NCI-H146 treated with DMSO at 0.1 percent for 48 hours (cell line): ENCODE measurements around the gene OR10J1.
"Not testable (repeated sequence)": the region's sequence is repeated elsewhere in the genome, so short reads cannot be mapped to it uniquely, and the experiment has no call there.

Source experiments
- DNase-seq: peaks from one replicate; lab custom pipeline; 2025; ENCODE audit not compliant: unreplicated experiment; lab: John Stamatoyannopoulos, UW

Gene OR10J1, protein sequence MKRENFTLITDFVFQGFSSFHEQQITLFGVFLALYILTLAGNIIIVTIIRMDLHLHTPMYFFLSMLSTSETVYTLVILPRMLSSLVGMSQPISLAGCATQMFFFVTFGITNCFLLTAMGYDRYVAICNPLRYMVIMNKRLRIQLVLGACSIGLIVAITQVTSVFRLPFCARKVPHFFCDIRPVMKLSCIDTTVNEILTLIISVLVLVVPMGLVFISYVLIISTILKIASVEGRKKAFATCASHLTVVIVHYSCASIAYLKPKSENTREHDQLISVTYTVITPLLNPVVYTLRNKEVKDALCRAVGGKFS

DNA sequence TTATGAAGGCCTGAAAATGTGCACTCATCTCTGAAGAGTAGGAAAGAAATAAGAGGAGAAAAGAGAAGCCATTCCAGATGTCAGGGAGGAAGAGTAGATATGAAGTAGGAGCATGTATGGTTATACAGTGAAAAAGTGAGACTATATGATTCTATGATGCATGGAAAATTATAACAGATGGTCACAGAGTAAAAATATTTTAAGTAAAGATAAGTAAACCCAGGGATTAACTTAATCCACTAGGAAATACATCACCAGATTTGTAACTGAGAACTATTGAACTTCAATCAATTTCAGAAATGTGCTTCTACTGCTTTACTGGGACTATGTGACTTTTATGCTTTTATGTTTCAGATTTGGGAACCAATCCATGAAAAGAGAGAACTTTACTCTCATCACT, at the start of gene OR10J1:
TSS of gene OR10J1 (plus strand) at position 301 of the 400 bp plus-strand sequence. CDS start at position 371, 70 bp downstream.
- DNase-seq: no peak

DNA sequence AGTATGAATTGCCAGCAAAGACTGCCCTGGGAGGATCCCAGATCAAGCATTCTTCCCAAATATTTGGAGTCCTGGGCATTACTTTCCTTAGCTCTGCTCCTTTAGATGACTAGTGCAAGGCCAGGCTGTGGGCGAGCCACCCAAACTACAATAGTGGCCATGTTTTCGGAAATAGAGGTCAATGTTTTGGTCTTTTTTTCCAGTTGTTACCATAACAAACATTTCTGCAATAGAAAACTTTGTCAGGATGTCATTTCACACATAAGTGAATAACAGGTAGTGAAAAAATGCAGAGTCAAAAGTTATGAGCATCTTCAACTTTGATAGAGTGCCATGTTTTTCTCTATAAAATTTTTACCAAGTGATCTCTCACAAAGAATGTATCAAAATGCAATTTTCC, 32.7 kb upstream of the OR10J1 start:
- no peak for DNase-seq

DNA sequence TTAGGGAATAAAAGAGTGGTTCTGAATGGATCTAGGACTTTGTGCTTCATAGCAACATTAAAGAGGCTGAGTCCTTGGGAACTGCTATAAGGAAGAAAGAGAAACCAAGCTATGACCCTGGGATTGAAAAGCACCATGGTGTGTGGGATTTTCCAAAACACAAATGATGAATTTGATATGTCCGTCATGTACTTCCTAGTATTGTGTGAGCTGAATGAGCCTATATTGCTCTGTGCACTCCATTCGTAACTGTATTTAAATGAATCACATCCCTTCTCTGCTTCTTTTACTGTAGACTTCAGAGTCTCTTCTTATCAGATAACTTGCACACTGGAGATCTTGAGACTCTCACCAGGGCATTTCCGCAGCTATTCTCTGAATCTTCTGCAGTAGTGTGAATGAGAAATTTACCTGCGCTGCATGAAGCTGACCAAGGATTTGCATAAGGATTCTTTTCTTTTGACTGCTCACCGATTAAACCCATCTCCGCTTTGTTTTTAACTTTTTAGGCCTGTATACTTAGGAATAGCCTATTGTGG, 30.6 kb upstream of the OR10J1 start:
- DNase-seq: no peak

DNA sequence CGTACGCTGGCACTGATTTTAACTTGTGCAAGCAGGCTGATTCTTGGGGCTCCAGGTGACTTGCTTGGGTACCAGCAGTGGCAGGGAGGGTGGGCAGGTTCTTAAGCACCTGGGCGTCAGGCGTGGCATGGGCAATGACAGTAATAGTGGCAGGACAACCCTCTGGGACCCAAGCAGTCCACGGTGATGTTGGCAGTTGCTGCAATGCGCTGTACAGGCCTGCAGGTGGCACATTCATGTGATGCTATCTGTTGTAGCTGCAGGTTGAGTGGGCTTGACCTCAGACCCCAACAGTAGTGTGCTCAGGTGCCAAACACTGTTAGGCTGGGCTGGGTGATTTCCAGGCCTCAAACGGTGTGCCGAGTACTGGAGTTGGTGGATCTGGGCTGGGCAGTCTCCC, 17.7 kb upstream of the OR10J1 start:
- DNase-seq: no peak

DNA sequence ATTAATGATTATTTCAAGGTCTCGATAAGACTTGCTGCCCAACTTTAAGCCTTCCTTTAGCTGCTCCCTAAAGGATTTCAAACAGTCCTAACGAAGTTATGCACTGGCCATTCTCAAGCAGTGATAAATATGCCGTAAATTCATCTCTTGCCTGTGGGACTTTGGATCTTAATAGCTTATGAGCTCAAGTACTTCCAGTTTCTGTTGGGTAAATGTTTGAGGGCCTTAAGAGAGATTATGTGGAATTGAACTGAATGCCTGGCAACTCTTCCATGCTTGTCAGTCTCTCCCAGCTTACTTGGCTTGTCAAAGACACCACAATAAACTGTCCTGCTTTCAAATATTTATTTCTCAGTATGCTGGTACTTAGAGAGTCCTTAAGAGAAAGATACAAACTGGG, 11.0 kb upstream of the OR10J1 start:
- DNase-seq: no peak

DNA sequence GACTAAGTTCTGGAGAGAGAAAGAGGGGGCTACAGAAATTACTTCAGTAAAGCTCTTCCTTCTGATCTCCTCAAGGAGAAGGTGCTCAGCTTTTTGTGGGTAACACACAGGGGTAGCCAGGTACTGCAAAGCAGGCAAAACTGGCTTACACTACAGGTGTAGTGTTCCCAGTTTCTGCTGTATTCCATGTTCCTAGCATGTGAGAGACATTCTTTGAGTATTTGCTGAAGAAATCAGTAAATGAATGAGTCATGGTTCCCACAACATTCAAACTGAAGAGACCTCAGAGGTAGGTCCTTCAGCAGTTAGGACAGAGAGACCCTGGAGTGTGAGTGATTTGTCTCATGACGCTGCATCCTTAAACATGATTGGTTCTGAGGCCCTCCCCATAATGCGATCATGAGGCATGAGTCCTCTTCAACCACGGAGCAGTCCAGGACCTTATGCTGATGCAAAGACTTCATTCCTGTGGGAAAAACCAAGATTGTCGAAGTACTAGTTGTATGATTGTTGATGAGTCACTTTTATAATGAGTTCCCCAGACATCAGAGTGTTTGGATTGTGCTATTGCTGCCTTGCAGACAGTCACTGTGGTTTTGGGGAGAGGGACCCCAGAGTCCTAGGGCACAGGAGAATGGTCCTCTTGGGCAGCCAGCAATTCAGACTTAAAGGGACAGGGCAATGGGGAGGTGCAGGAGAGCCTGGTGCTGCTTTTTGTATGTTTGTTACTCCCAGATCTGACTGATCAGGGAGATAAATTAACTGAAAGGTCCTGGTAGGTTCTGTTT, 10.3 kb upstream of the OR10J1 start:
- no peak for DNase-seq

DNA sequence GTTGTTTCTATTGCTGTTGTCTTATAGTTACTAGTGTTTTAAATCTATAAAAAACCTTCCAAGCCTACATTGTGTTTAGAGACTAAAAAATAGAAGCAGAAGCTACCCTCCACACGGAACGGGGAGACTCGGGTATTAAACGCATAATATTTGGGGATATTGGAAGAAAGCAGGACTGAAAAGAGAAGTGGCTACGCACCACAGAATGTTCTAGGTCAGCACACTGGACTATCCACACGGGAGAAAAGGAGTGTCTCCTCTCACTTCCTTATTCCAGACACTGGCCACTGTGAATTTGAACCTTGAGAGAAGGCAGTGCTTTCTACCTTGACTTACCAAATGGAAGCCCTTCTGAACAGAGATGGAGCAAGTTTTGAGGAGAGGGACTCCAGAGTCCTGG, 8.5 kb upstream of the OR10J1 start:
- no peak for DNase-seq

DNA sequence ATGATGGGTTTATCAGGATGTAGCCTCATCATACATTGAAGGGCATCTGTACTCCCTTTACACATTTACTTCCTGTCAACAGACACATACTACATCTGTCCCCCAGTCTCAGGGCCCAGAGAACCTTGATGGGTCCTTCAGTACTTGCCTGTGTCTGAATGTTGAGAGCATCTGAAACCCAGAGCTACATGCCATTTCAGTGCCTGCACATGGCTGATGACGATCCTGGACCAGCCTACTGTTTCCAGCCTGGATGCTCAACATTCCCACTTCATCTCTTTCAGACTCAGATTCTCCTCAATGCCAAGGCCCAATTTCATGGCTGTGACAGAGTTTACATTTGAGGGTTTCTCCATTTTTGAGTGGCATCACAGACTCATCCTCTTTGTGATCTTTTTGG, 7.6 kb upstream of the OR10J1 start, which contains the start of gene OR10J4:
TSS of gene OR10J4 (plus strand) at position 301 of the 400 bp plus-strand sequence.
- no peak for DNase-seq

DNA sequence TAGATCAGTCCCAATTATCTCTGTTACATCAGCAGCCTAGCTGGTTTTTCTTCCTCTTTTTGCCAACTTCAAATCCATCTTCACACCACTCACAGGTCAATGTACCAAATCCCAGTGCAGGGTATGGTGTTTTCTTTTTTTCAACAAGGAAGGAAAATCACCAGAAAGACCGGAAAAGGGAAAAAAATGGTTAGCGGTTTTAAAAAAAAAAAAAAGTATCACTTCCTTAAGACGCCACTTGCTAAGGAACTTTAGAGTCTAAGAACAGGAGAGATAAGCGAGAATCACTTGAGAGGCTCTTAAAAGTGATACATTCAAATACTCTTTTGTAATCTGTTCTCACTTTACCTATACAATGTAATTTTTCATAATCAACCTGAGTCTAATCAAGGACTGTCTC, 3.1 kb upstream of the OR10J1 start:
- no peak for DNase-seq

DNA sequence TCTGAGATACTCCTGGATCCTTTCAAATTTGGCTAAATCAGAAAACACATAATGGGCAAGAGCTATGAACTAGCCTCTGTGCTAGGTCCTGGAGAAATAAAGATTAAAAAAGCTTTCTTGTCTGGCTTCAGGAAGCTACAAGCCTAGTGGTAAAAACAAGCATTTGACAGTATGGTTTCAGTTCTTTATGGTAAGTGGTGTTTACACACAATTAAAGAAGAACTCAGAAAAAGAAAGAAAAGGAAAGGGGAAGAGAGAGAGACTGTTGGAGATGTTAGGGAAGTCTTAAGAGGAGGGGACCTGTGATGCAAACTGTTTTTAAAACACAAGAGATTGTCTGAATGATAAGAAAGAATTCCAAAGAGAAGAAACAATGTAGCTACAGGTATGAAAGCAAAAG, 1.8 kb downstream of the OR10J1 start:
- no peak for DNase-seq

DNA sequence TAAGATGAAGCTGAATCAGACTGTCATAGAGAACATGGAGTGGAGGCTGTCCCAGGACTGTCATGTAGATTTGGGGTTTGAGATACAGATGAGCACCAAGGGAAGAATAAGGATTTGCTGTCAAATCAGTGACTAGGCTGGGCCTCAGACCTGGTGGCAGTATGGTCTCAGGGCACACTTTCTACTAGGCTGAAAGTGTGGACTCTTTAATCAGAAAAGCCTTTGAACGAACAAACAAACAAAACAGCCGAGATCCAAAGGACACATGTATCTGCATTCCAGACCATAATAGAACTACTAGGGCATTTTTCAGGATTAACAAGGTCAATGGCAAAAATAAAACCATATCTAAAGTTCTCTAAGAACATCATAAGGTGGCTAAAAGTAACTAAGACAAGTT, 2.9 kb downstream of the OR10J1 start:
- DNase-seq: no peak

DNA sequence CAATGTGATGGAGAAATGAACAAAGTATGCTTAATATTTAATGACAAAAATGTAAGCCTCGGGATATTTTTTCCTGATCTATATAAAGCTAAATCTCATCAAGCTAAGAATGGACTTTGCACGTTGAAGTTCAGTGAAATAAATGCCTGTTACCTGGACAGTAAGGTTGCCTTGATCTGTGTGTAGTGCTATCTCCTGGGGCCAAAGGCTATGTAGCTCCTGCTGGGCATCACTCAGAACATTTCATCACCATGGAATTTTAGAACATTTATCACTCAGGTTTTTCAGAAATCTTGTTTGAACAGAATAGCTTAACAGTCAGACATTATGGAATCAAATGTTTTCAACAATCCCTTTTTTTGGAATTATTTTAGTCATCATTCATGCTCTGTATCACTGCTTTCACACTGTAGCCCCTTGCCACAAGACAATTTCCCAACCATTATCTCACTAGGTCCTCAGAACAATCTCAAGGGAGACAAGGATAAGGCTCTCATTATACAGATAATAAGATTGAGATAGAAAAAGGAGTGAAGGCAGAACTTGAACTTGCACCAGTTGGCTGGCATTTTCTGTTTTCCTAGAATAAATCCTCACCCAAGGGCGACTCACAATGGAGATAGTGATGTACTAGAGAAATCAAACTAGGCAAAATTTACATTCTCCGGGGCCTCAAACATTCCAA, 3.7 kb downstream of the OR10J1 start:
- no peak for DNase-seq

DNA sequence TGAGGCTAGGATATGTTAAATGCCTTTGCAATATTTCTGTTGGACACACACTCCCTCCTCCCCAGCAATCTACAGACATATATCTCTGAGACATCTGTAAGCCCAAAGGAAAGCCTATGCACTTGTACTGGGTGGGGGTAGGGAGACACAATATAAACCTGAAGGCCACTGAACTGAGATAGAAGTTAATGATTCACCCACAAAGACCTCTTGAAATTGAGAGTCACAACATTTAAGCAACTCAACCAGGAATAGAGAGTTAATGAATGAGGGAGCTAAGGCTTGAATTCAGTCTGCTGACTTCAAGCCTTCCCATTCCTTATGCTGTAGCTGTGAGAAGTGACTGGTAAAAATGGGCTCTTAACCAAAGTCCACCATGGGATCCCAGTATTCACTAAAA, 5.0 kb downstream of the OR10J1 start:
- DNase-seq: no peak

DNA sequence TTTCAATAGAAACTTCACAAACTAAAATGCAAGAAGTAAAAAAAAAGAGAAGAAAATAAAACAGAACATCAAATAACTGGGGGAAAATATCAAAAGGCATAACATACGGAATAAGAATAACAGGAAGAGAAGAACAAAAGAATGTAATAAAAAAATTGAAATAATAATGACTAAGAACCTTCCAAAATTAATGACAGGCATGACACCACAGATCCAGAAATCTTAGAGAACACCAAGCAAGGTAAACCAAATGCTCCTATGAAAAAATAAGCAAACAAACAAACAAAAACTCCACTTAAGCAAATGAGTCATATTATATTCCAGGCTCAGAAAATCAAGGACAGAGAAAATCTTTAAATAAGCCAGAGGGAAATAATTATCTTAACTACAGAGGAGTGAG, 8.7 kb downstream of the OR10J1 start:
- no peak for DNase-seq

DNA sequence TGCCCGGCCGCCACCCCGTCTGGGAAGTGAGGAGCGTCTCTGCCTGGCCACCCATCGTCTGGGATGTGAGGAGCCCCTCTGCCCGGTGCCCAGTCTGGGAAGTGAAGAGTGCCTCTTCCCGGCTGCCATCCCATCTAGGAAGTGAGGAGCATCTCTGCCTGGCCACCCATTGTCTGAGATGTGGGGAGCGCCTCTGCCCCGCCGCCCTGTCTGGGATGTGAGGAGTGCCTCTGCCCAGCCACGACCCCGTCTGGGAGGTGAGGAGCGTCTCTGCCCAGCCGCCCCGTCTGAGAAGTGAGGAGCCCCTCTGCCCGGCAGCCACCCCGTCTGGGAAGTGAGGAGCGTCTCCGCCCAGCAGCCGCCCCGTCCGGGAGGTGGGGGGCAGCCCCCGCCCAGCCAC, 10.1 kb downstream of the OR10J1 start:
- not testable (repeated sequence) for DNase-seq

DNA sequence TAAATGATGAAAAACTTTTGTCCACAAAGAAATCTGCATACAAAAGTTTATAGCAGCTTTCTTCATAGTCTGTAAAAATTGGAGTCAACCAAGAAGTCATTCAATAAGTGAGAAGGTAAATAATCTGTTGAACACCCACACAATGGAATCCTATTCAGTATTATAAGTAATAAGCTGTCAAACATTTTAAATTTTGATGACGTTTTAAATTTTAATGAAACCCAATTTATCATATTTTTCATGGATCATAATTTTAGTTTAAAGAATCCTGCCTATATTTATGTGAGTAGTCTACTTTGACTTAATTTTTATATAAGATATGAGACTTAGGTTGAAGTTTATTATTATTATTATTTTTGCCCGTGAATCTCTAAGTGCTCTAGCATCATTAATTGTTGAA, 20.0 kb downstream of the OR10J1 start:
- no peak for DNase-seq

DNA sequence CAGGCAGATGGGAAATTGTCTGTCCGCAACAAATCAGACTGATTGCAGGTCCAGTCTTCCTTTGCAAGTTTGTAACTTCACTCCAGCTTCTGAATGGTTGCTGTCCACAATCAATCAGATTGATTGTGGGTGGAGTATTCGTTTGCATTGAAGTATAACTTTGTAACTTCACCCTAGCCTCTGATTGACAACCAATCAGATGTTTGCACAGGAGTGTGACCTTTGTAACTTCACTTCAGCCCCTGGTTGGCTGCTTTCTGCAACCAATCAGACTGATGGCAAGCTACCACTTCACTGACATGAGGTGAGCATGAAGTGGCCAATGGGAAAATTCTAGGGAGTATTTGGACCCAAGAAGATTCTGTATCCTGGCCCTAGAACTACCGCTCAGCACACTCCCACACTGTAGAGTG, 25.7 kb downstream of the OR10J1 start:
- DNase-seq: no peak

DNA sequence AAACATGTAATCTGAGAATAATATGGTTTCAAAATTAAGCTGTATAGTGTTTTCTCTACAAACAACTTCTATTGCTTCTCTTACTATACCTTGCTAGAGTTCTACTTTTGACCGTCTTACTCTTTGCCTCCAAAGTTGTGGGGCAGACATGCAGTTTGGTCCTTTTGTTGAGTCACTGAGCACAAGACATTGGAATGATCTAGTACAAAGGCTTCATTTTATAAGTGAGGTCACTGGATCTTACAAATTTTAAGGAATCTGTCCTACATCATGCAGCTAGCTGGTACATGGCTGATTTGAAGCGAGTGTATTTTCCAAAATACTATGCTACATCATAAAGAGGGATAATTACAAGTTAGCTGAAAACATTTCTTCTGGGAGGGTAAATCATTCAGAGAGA, 28.8 kb downstream of the OR10J1 start:
- DNase-seq: no peak

DNA sequence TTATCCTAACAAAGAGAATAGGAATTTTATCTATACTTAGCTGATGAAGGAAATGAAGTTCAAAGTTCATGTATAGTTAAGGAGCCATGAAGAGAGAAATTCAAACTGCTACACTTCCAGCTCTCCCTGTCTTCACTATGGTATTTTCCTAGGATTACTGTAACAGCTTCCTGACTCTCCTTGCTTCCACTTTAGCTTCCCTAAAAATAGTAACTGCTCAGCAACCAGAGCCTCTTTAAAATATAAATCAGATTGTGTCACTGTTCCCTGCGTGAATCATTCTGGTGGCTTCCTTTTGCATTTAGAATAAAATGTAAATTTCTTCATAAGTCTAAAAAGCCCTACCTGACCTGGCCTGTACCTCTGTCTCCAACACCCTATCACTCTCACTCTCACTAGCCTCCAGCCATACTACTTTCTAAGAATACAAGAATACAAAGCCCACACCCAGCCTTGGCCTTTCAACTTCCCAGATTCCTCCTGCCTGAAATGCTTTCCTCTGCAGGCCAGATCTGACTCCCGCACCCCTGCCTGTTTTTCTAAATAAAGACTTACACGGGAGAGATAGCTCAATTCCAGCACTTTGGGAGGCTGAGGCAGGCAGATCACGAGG, 30.5 kb downstream of the OR10J1 start:
- no peak for DNase-seq

DNA sequence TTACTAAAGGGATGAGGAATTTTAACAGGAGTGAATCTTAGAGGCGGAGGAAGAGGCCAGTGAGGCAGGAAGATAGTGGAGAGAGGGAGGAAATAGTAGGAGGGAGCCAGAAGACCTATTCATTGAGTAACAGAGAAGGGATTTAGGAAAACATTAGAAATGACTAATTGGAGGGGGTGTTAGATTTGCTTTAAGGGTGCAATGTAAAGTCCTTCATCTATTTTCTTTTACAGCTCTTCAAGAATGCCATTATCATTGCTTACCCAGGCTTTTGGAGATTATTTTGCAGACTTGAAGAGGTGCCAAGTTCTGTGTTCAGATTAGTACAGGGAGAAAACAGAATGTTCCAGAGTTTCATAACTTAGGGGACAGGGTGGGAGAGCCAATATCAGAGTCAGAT, 33.8 kb downstream of the OR10J1 start:
- no peak for DNase-seq

DNA sequence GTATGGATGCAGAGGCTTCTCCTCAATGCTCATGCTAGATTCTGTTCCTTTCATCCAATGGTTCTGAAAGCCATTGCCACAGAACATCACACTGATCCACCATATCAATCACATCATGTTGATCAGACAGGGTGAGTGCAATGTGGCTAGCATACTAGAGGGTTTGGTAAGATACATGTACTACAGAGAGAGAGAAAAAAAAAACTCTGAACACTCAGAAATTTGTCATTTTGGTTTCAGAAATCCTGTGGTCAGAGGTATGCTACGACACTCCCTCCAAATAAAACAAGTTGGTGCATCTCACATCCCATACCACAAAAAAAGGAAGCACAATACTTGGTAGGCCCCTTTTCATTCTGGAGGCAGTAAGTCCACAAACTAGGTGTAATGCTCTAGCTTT, 35.4 kb downstream of the OR10J1 start:
- DNase-seq: no peak
